Camera-type eye (tissue), 1 donor: ENCODE data around the gene TTC31. TPM values are rescaled to one million over a fixed set of nuclear protein-coding genes. Genes with fewer than 3 reads are reported as not detected.

Experiments used
- total RNA-seq: library from RNA; depleted of rRNA; stranded (reverse); fragments of >200 nt; gene quantifications from one replicate; pipeline ENCODE4 v1.2.3, GENCODE V29; 2014

The TTC31 gene
- total RNA-seq, 1 donor from 2014 or later = 26.7 TPM

Other genes with a start within 250 kb of the TTC31 start
- gene SLC4A5, start 139.7 kb upstream of the TTC31 start, total RNA-seq = 36.3 TPM
- 129 TPM for gene DCTN1, start 102.8 kb upstream of the TTC31 start, total RNA-seq
- 3.1 TPM for gene C2orf81, start 61.5 kb upstream of the TTC31 start, total RNA-seq
- gene WDR54, start 61.4 kb upstream of the TTC31 start, total RNA-seq = 36.8 TPM
- 28.9 TPM for gene RTKN, start 41.1 kb upstream of the TTC31 start, total RNA-seq
- 83.5 TPM for gene INO80B, start 28.0 kb upstream of the TTC31 start, total RNA-seq
- 55.6 TPM for gene WBP1, start 24.6 kb upstream of the TTC31 start, total RNA-seq
- 42.8 TPM for gene MOGS, start 17.7 kb upstream of the TTC31 start, total RNA-seq
- 17.5 TPM for gene MRPL53, start 10.4 kb upstream of the TTC31 start, total RNA-seq
- gene CCDC142, start 83 bp upstream of the TTC31 start, total RNA-seq = 36.7 TPM
- not detected for gene LBX2, start 16.5 kb downstream of the TTC31 start, total RNA-seq
- 13.6 TPM for gene PCGF1, start 24.6 kb downstream of the TTC31 start, total RNA-seq
- gene TLX2, start 31.4 kb downstream of the TTC31 start, total RNA-seq = 0.93 TPM
- 0.55 TPM for gene DQX1, start 43.1 kb downstream of the TTC31 start, total RNA-seq
- gene AUP1, start 46.6 kb downstream of the TTC31 start, total RNA-seq = 75.9 TPM
- 30.6 TPM for gene HTRA2, start 46.9 kb downstream of the TTC31 start, total RNA-seq
- gene LOXL3, start 70.9 kb downstream of the TTC31 start, total RNA-seq = 22.8 TPM
- gene DOK1, start 71.6 kb downstream of the TTC31 start, total RNA-seq = 10.0 TPM
- 0.44 TPM for gene M1AP, start 165.2 kb downstream of the TTC31 start, total RNA-seq
- 10.3 TPM for gene SEMA4F, start 171.2 kb downstream of the TTC31 start, total RNA-seq